Esophagus squamous epithelium (tissue), 4 donors: ENCODE results near the gene FGF18.

Source experiments
- POLR2A ChIP-seq, 4 donors: fragments of 450-650 bp; IDR thresholded peaks; one replicate each; pipeline ENCODE4 v1.6.1; 2017; ENCODE audit warnings: antibody characterized with exemption in 4 of 4, mild to moderate bottlenecking in 4 of 4, moderate library complexity in 3 of 4
- TF ChIP-seq, protein P1 (sequence below), 6 experiments: fragments of 450-650 bp in 4 of 6; fragments of 200-600 bp in 2 of 6; sonication (generic) in 2 of 6; IDR thresholded peaks; one replicate each; pipeline ENCODE4 v1.5.1; 2016 to 2019; ENCODE audit warnings: antibody characterized with exemption in 6 of 6, mild to moderate bottlenecking in 4 of 6, moderate library complexity in 4 of 6

GRCh38 chr5:171429543-171429910 is 10.1 kb downstream of the FGF18 start:
- TF ChIP-seq, protein P1, sequence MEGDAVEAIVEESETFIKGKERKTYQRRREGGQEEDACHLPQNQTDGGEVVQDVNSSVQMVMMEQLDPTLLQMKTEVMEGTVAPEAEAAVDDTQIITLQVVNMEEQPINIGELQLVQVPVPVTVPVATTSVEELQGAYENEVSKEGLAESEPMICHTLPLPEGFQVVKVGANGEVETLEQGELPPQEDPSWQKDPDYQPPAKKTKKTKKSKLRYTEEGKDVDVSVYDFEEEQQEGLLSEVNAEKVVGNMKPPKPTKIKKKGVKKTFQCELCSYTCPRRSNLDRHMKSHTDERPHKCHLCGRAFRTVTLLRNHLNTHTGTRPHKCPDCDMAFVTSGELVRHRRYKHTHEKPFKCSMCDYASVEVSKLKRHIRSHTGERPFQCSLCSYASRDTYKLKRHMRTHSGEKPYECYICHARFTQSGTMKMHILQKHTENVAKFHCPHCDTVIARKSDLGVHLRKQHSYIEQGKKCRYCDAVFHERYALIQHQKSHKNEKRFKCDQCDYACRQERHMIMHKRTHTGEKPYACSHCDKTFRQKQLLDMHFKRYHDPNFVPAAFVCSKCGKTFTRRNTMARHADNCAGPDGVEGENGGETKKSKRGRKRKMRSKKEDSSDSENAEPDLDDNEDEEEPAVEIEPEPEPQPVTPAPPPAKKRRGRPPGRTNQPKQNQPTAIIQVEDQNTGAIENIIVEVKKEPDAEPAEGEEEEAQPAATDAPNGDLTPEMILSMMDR (IDR thresholded peaks at IDR 0.05) = no peak
- no peak for TF ChIP-seq POLR2A (IDR thresholded peaks at IDR 0.05)
